ENCODE data around the gene SGO2.

The SGO2 gene

GRCh38 chr2:200584639-200585038 is 58.6 kb downstream of the SGO2 start:
- Histone ChIP-seq H3K4me2 (ENCODE audit: low read length) (no peak overlapping the region), H3K18ac (ENCODE audit: low read length) (no peak overlapping the region), H3K27ac (ENCODE audit: low read depth, low read length) (no peak overlapping the region), H3K23ac (ENCODE audit: low read length) (no peak overlapping the region), H3K36me3 (ENCODE audit: control insufficient read depth, insufficient read depth, low read length) (no peaks in the 10 kb centered on the region), H3K79me1 (ENCODE audit: low read length) (no peaks in the 10 kb centered on the region), H2BK5ac (ENCODE audit: low read length) (no peak overlapping the region), H4K8ac (ENCODE audit: low read depth, low read length) (no peak overlapping the region), H3K4ac (ENCODE audit: low read depth, low read length) (no peak overlapping the region), H3K56ac (ENCODE audit: low read length) (no peak overlapping the region), H3K9ac (ENCODE audit: low read length) (no peak overlapping the region), H3K79me2 (ENCODE audit: control insufficient read depth, insufficient read depth, low read length) (no peaks in the 10 kb centered on the region), H2AK5ac (ENCODE audit: low read length) (no peak overlapping the region), H2BK15ac (replicated peaks; ENCODE audit: low read depth) (no peak overlapping the region), H3K4me3 (ENCODE audit: low read length) (no peak overlapping the region), H2BK120ac (ENCODE audit: low read depth, low read length) (no peak overlapping the region), H4K5ac (ENCODE audit: low read length) (no peak overlapping the region), H3K4me1 (ENCODE audit: control insufficient read depth, low read depth, low read length) (no peaks in the 10 kb centered on the region), H3K27me3 (ENCODE audit: insufficient read depth, low read length, poor library complexity) (no peaks in the 10 kb centered on the region)
- no CpG with 5 or more reads among the region's 3 CpGs for WGBS (ENCODE audit: extremely low coverage, insufficient coverage, low lambda C conversion rate)
- no peak for DNase-seq

GRCh38 chr2:200585340-200585729 is 59.3 kb downstream of the SGO2 start:
- H3K9ac ChIP-seq (ENCODE audit: low read length) = peak overlapping the region; percentile 44
- no peak overlapping the region for H3K18ac ChIP-seq (ENCODE audit: low read length)
- no peak overlapping the region for H3K27ac ChIP-seq (ENCODE audit: low read depth, low read length)
- no peaks in the 10 kb centered on the region for H3K36me3 ChIP-seq (ENCODE audit: control insufficient read depth, insufficient read depth, low read length)
- peak overlapping the region; percentile 6 for H3K4me3 ChIP-seq (ENCODE audit: low read length)
- H3K79me2 ChIP-seq (ENCODE audit: control insufficient read depth, insufficient read depth, low read length) = no peaks in the 10 kb centered on the region
- no CpG with 5 or more reads among the region's 2 CpGs for WGBS (ENCODE audit: extremely low coverage, insufficient coverage, low lambda C conversion rate)
- H2BK5ac ChIP-seq (ENCODE audit: low read length) = no peak overlapping the region
- H3K56ac ChIP-seq (ENCODE audit: low read length) = peak overlapping the region; percentile 49
- no peak overlapping the region for H3K23ac ChIP-seq (ENCODE audit: low read length)
- peak overlapping the region; percentile 64 for H3K4me2 ChIP-seq (ENCODE audit: low read length)
- H2BK120ac ChIP-seq (ENCODE audit: low read depth, low read length) = no peak overlapping the region
- H4K5ac ChIP-seq (ENCODE audit: low read length) = no peak overlapping the region
- H3K4ac ChIP-seq (ENCODE audit: low read depth, low read length) = no peak overlapping the region
- H2AK5ac ChIP-seq (ENCODE audit: low read length) = no peak overlapping the region
- H3K27me3 ChIP-seq (ENCODE audit: insufficient read depth, low read length, poor library complexity) = no peaks in the 10 kb centered on the region
- no peaks in the 10 kb centered on the region for H3K79me1 ChIP-seq (ENCODE audit: low read length)
- H2BK15ac ChIP-seq (replicated peaks; ENCODE audit: low read depth) = no peak overlapping the region
- DNase-seq = no peak
- no peak overlapping the region for H4K8ac ChIP-seq (ENCODE audit: low read depth, low read length)
- no peaks in the 10 kb centered on the region for H3K4me1 ChIP-seq (ENCODE audit: control insufficient read depth, low read depth, low read length)

GRCh38 chr2:200585730-200586643 is 60.0 kb downstream of the SGO2 start, which contains the start of gene AOX1:
TSS of gene AOX1 (plus strand) at chr2:200586014. CDS start at chr2:200586109, 95 bp downstream.
- no peak within 1 kb of the TSS for H2AK5ac ChIP-seq (ENCODE audit: low read length)
- peak; percentile 90 for DNase-seq
- peak within 1 kb of the TSS; percentile 10 for H3K4me3 ChIP-seq (ENCODE audit: low read length)
- H3K4me2 ChIP-seq (ENCODE audit: low read length) = peak within 1 kb of the TSS; percentile 64
- no peak within 1 kb of the TSS for H2BK120ac ChIP-seq (ENCODE audit: low read depth, low read length)
- no peaks in the 10 kb centered on the region for H3K27me3 ChIP-seq (ENCODE audit: insufficient read depth, low read length, poor library complexity)
- no CpG with 5 or more reads among the region's 62 CpGs for WGBS (ENCODE audit: extremely low coverage, insufficient coverage, low lambda C conversion rate)
- peak within 1 kb of the TSS; percentile 78 for H3K56ac ChIP-seq (ENCODE audit: low read length)
- no peaks in the 10 kb centered on the region for H3K79me2 ChIP-seq (ENCODE audit: control insufficient read depth, insufficient read depth, low read length)
- H2BK15ac ChIP-seq (replicated peaks; ENCODE audit: low read depth) = no peak within 1 kb of the TSS
- peak within 1 kb of the TSS; percentile 50 for H3K9ac ChIP-seq (ENCODE audit: low read length)
- H4K8ac ChIP-seq (ENCODE audit: low read depth, low read length) = no peak within 1 kb of the TSS
- H3K27ac ChIP-seq (ENCODE audit: low read depth, low read length) = no peak within 1 kb of the TSS
- no peak within 1 kb of the TSS for H2BK5ac ChIP-seq (ENCODE audit: low read length)
- H3K79me1 ChIP-seq (ENCODE audit: low read length) = no peaks in the 10 kb centered on the region
- no peak within 1 kb of the TSS for H3K23ac ChIP-seq (ENCODE audit: low read length)
- H3K36me3 ChIP-seq (ENCODE audit: control insufficient read depth, insufficient read depth, low read length) = no peaks in the 10 kb centered on the region
- H3K18ac ChIP-seq (ENCODE audit: low read length) = no peak within 1 kb of the TSS
- no peak within 1 kb of the TSS for H4K5ac ChIP-seq (ENCODE audit: low read length)
- H3K4ac ChIP-seq (ENCODE audit: low read depth, low read length) = no peak within 1 kb of the TSS
- no peaks in the 10 kb centered on the region for H3K4me1 ChIP-seq (ENCODE audit: control insufficient read depth, low read depth, low read length)

GRCh38 chr2:200586644-200586975 is 60.6 kb downstream of the SGO2 start:
- Histone ChIP-seq H4K8ac (ENCODE audit: low read depth, low read length) (no peak overlapping the region), H3K4me1 (ENCODE audit: control insufficient read depth, low read depth, low read length) (no peaks in the 10 kb centered on the region), H3K4ac (ENCODE audit: low read depth, low read length) (no peak overlapping the region), H2BK120ac (ENCODE audit: low read depth, low read length) (no peak overlapping the region), H3K4me3 (ENCODE audit: low read length) (no peak overlapping the region), H2AK5ac (ENCODE audit: low read length) (no peak overlapping the region), H3K56ac (ENCODE audit: low read length) (no peak overlapping the region), H3K79me1 (ENCODE audit: low read length) (no peaks in the 10 kb centered on the region), H2BK15ac (replicated peaks; ENCODE audit: low read depth) (no peak overlapping the region), H4K5ac (ENCODE audit: low read length) (no peak overlapping the region), H3K4me2 (ENCODE audit: low read length) (peak overlapping the region; percentile 6), H3K36me3 (ENCODE audit: control insufficient read depth, insufficient read depth, low read length) (no peaks in the 10 kb centered on the region), H3K27me3 (ENCODE audit: insufficient read depth, low read length, poor library complexity) (no peaks in the 10 kb centered on the region), H3K23ac (ENCODE audit: low read length) (no peak overlapping the region), H3K18ac (ENCODE audit: low read length) (no peak overlapping the region), H3K9ac (ENCODE audit: low read length) (peak overlapping the region; percentile 50), H2BK5ac (ENCODE audit: low read length) (no peak overlapping the region), H3K79me2 (ENCODE audit: control insufficient read depth, insufficient read depth, low read length) (no peaks in the 10 kb centered on the region), H3K27ac (ENCODE audit: low read depth, low read length) (no peak overlapping the region)
- DNase-seq = no peak
- WGBS (ENCODE audit: extremely low coverage, insufficient coverage, low lambda C conversion rate) = no CpG with 5 or more reads among the region's 9 CpGs

DNA sequence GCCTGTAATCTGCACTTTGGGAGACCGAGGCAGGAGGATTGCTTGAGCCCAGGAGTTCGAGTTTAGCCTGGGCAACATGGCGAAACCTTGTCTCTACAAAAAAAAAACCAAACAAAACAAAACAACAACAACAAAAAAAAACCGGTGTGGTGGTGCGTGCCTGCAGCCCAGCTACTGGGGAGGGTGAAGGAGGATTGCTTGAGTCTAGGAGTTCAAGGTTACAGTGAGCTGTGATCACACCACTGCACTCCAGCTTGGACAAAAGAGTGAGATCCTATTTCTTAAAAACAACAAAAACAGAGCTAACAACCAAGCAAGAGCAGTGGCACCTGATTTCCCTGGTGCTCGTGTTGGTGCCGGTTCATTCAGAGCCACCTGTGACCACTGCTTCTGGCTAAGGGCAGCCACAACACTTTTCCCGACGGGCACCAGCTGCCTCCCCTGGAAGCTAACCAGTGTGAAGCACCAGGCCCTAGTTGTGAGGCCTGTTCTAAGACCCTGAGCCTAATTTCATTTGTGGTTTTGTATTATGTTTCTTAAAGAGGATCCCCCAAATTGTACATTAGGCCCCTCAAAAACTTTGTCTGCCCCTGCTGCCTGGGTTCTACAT is 61.1 kb downstream of the SGO2 start:
- Histone ChIP-seq H3K27ac (ENCODE audit: low read depth, low read length) (no peak overlapping the region), H3K4me2 (ENCODE audit: low read length) (no peak overlapping the region), H2AK5ac (ENCODE audit: low read length) (no peak overlapping the region), H3K4me3 (ENCODE audit: low read length) (no peak overlapping the region), H2BK5ac (ENCODE audit: low read length) (no peak overlapping the region), H3K4ac (ENCODE audit: low read depth, low read length) (no peak overlapping the region), H2BK15ac (replicated peaks; ENCODE audit: low read depth) (no peak overlapping the region), H3K18ac (ENCODE audit: low read length) (no peak overlapping the region), H3K9ac (ENCODE audit: low read length) (no peak overlapping the region), H3K36me3 (ENCODE audit: control insufficient read depth, insufficient read depth, low read length) (no peaks in the 10 kb centered on the region), H4K8ac (ENCODE audit: low read depth, low read length) (no peak overlapping the region), H3K79me2 (ENCODE audit: control insufficient read depth, insufficient read depth, low read length) (no peaks in the 10 kb centered on the region), H3K79me1 (ENCODE audit: low read length) (no peaks in the 10 kb centered on the region), H3K4me1 (ENCODE audit: control insufficient read depth, low read depth, low read length) (no peaks in the 10 kb centered on the region), H2BK120ac (ENCODE audit: low read depth, low read length) (no peak overlapping the region), H4K5ac (ENCODE audit: low read length) (no peak overlapping the region), H3K56ac (ENCODE audit: low read length) (no peak overlapping the region), H3K23ac (ENCODE audit: low read length) (no peak overlapping the region), H3K27me3 (ENCODE audit: insufficient read depth, low read length, poor library complexity) (no peaks in the 10 kb centered on the region)
- DNase-seq = no peak
- no CpG with 5 or more reads among the region's 9 CpGs for WGBS (ENCODE audit: extremely low coverage, insufficient coverage, low lambda C conversion rate)

Data from mesendoderm (in vitro differentiated cells).